Loucy (cell line): ENCODE data around the gene RBMS3.

Experiments used
- H2AFZ ChIP-seq: fragments of 200-600 bp; sonication (generic); 2 replicates; pipeline ENCODE4 v1.6.0; 2016; ENCODE audit warnings: antibody characterized with exemption, mild to moderate bottlenecking, low read length, moderate library complexity
- H3F3A ChIP-seq: fragments of 200-600 bp; 2 replicates; pipeline ENCODE4 v1.6.0; 2016; ENCODE audit warnings: antibody characterized with exemption, low read depth, mild to moderate bottlenecking
- H3K27me3 ChIP-seq: fragments of 200-600 bp; sonication (generic); 2 replicates; pipeline ENCODE4 v1.6.1; 2014; ENCODE audit warnings: low read length, mild to moderate bottlenecking; ENCODE audit not compliant: insufficient read depth, poor library complexity, severe bottlenecking
- H3K36me3 ChIP-seq: fragments of 200-600 bp; sonication (generic); 2 replicates; pipeline ENCODE4 v1.6.1; 2016; ENCODE audit warnings: low read length; ENCODE audit not compliant: insufficient read depth
- H3K4me1 ChIP-seq: fragments of 200-600 bp; sonication (generic); 2 replicates; pipeline ENCODE4 v1.5.1; 2014; ENCODE audit warnings: low read length, mild to moderate bottlenecking; ENCODE audit not compliant: insufficient read depth, poor library complexity, severe bottlenecking
- H3K4me2 ChIP-seq: fragments of 200-600 bp; sonication (generic); 2 replicates; pipeline ENCODE4 v1.6.0; 2014; ENCODE audit warnings: antibody characterized with exemption, low read length, low read depth, mild to moderate bottlenecking; ENCODE audit not compliant: poor library complexity, severe bottlenecking
- H3K4me3 ChIP-seq: fragments of 200-600 bp; sonication (generic); 2 replicates; pipeline ENCODE4 v1.5.1; 2014; ENCODE audit warnings: low read length, mild to moderate bottlenecking, mixed read lengths; ENCODE audit not compliant: poor library complexity, severe bottlenecking
- H3K79me2 ChIP-seq: fragments of 200-600 bp; sonication (generic); 2 replicates; pipeline ENCODE4 v1.6.1; 2014; ENCODE audit warnings: low read length; ENCODE audit not compliant: insufficient read depth
- H3K9ac ChIP-seq: fragments of 200-600 bp; sonication (generic); 2 replicates; pipeline ENCODE4 v1.6.0; 2014; ENCODE audit warnings: mild to moderate bottlenecking, low read depth, low read length, moderate library complexity; ENCODE audit not compliant: poor library complexity, severe bottlenecking
- H3K9me2 ChIP-seq: fragments of 200-600 bp; sonication (generic); replicated peaks from 2 replicates; pipeline ENCODE4 v1.6.1; 2016; ENCODE audit warnings: low read depth, low read length, mixed read lengths
- H3K9me3 ChIP-seq: fragments of 200-600 bp; sonication (generic); 2 replicates; pipeline ENCODE4 v1.6.1; 2014; ENCODE audit warnings: mild to moderate bottlenecking, antibody characterized with exemption, low read length, low read depth; ENCODE audit not compliant: insufficient read depth
- H4K20me1 ChIP-seq: fragments of 200-600 bp; sonication (generic); 2 replicates; pipeline ENCODE4 v1.6.0; 2014; ENCODE audit warnings: antibody characterized with exemption, low read length, mild to moderate bottlenecking; ENCODE audit not compliant: insufficient read depth, poor library complexity, severe bottlenecking
- CTCF ChIP-seq: fragments of 200-600 bp; sonication (generic); conservative IDR thresholded peaks from 2 replicates; pipeline ENCODE4 v1.5.1; 2014; ENCODE audit warnings: mild to moderate bottlenecking, antibody characterized with exemption, low read length
- EZH2phosphoT487 ChIP-seq: fragments of 200-600 bp; IDR thresholded peaks from 2 replicates; pipeline ENCODE4 v1.6.1; 2018; ENCODE audit warnings: antibody characterized with exemption, mild to moderate bottlenecking, moderate library complexity, borderline replicate concordance

RBMS3 gene

DNA sequence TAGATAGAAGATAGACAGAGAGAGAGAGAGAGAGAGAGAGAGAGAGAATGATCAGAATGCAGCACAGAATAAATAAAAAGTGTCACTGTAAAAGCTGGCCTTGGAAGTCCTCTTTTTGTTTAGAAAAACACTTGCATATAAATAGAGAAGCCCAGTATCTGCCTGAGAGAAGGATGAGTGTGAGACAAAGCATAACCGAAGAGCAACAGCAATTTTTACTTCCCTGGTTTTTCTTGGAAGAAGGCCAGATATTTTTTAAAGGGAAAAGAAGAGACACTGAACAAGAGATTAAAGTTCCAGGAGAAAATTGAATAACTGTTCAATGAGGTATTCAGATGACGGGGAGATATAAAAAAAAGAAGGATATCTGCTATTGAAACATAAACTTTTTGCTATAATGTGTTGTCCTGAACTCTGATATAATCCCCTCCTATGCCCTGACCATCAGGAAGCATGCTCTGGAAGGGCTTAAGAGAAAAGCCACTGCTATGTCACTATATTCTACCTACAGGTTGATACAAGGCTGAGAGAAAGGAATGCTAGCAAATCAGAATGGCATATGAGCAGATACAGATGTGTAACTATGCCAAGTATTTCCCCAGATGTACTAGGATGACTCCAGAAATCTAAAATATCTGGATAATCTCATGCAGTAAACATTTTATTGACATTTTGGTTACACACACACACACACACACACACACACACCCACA lies 358.9 kb downstream of the RBMS3 start:
- Histone ChIP-seq H3K9ac (no peak overlapping the region), H3K9me3 (no peaks in the 10 kb centered on the region)
- no peak for TF ChIP-seq EZH2phosphoT487
- no peak for TF ChIP-seq CTCF

GRCh38 chr3:29642393-29643033 lies 361.6 kb downstream of the RBMS3 start:
- no peak overlapping the region for H2AFZ ChIP-seq
- H4K20me1 ChIP-seq = no peaks in the 10 kb centered on the region
- no peak overlapping the region for H3K9ac ChIP-seq
- no peaks in the 10 kb centered on the region for H3K4me1 ChIP-seq
- no peaks in the 10 kb centered on the region for H3K9me3 ChIP-seq
- no peaks in the 10 kb centered on the region for H3K36me3 ChIP-seq
- H3K4me3 ChIP-seq = no peak overlapping the region
- TF ChIP-seq EZH2phosphoT487 (no peak), CTCF (no peak)
- no peak overlapping the region for H3K4me2 ChIP-seq
- no peaks in the 10 kb centered on the region for H3K9me2 ChIP-seq
- H3K79me2 ChIP-seq = no peaks in the 10 kb centered on the region
- H3F3A ChIP-seq = no peaks in the 10 kb centered on the region
- H3K27me3 ChIP-seq = no peaks in the 10 kb centered on the region

More for the DNA sequence above, 358.9 kb downstream of the RBMS3 start:
- Histone ChIP-seq H2AFZ (no peak overlapping the region), H3F3A (no peaks in the 10 kb centered on the region), H3K4me3 (no peak overlapping the region), H4K20me1 (no peaks in the 10 kb centered on the region), H3K36me3 (no peaks in the 10 kb centered on the region), H3K27me3 (no peaks in the 10 kb centered on the region), H3K79me2 (no peaks in the 10 kb centered on the region), H3K4me1 (no peaks in the 10 kb centered on the region), H3K9me2 (no peaks in the 10 kb centered on the region), H3K4me2 (no peak overlapping the region)

DNA sequence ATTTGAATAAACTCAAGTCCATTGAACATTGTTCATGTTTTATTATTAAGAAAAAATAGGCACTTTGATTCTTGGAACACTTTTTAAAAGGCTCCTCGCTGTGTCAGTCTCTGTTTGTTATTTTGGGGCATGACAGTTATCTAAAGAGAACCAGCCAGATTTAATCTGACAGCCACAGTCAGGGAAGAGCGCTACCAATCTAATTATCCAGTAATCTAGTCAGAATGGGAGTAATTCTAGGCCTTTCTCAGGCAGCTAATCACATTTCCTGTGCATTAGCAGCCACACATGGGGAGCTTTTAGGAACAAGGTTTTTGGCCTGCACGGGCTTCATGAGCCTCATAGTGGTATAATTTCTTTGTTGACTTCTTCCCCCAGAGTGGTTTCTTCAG lies 362.2 kb downstream of the RBMS3 start:
- no peaks in the 10 kb centered on the region for H4K20me1 ChIP-seq
- H3K36me3 ChIP-seq = no peaks in the 10 kb centered on the region
- H3K27me3 ChIP-seq = no peaks in the 10 kb centered on the region
- H2AFZ ChIP-seq = no peak overlapping the region
- H3K4me2 ChIP-seq = no peak overlapping the region
- no peaks in the 10 kb centered on the region for H3K9me2 ChIP-seq
- TF ChIP-seq EZH2phosphoT487 (no peak), CTCF (no peak)
- no peak overlapping the region for H3K9ac ChIP-seq
- no peaks in the 10 kb centered on the region for H3K4me1 ChIP-seq
- H3K79me2 ChIP-seq = no peaks in the 10 kb centered on the region
- no peaks in the 10 kb centered on the region for H3K9me3 ChIP-seq
- H3K4me3 ChIP-seq = no peak overlapping the region
- no peaks in the 10 kb centered on the region for H3F3A ChIP-seq
